Activated T-cell treated with anti-CD3 and anti-CD28 coated beads, Interleukin-2, amount 50 U/mL, for 72 hours (primary cell): ENCODE data around the gene C19orf33. TPM values are rescaled to one million over a fixed set of nuclear protein-coding genes. Genes with fewer than 3 reads are reported as not detected.

Experiments used
- ATAC-seq, 2 donors: fragments of 150-1000 bp; cut with Tn5 transposase; replicated peaks in 1 of 2; 2 replicates each; pipeline ENCODE4 v1.10.0; 2021; ENCODE audit warnings: moderate library complexity in 2 of 2, mild to moderate bottlenecking in 1 of 2
- DNase-seq, 2 donors: peaks; one replicate each; pipeline ENCODE4 v3.0.0; 2021 to 2022; ENCODE audit warnings: mixed read lengths in 1 of 2
- H3K27ac Mint-ChIP-seq: one replicate; pipeline ENCODE4 v1.8.0; 2022; ENCODE audit warnings: mild to moderate bottlenecking, moderate library complexity, mixed read lengths
- H3K27me3 Mint-ChIP-seq: one replicate; pipeline ENCODE4 v1.8.0; 2022; ENCODE audit warnings: low read depth, mixed read lengths
- H3K36me3 Mint-ChIP-seq, 2 donors: one replicate each; pipeline ENCODE4 v1.8.0; 2022; ENCODE audit warnings: mixed read lengths in 2 of 2, mild to moderate bottlenecking in 1 of 2; ENCODE audit not compliant: insufficient read depth in 2 of 2
- H3K4me1 Mint-ChIP-seq: one replicate; pipeline ENCODE4 v1.8.0; 2022; ENCODE audit warnings: low read depth, mixed read lengths
- H3K4me3 Mint-ChIP-seq, 2 donors: one replicate each; pipeline ENCODE4 v1.8.0; 2022; ENCODE audit warnings: mild to moderate bottlenecking in 2 of 2, mixed read lengths in 2 of 2, moderate library complexity in 2 of 2
- H3K9me3 Mint-ChIP-seq, 2 donors: one replicate each; pipeline ENCODE4 v1.8.0; 2022; ENCODE audit warnings: mixed read lengths in 2 of 2
- total RNA-seq, 2 donors: library from RNA; stranded (reverse); gene quantifications; one replicate each; pipeline ENCODE4 v1.2.3, GENCODE V29; 2022

Gene C19orf33
- total RNA-seq, 2 donors from 2014 or later = not detected

DNA sequence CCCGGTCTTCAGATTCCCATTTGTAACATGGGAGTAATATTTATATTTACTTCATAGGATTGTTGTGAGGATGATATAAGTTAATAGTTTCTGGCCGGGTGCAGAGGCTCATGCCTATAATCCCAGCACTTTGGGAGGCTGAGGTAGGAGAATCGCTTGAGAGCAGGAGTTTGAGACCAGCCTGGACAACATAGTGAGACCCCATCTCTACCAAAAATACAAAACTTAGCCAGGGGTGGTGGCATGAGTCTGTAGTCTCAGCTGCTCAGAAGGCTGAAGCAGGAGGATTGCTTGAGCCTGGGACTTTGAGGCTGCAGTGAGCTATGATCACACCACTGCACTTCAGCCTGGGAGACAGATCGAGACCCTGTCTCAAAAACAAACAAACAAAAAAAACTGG is 42.8 kb downstream of the C19orf33 start:
- Mint-ChIP-seq H3K27me3 (no peaks in the 10 kb centered on the region), H3K36me3 (no peaks in the 10 kb centered on the region), H3K4me1 (no peaks in the 10 kb centered on the region), H3K9me3 (no peaks in the 10 kb centered on the region), H3K27ac (no peak overlapping the region), H3K4me3 (no peak overlapping the region)
- no peak for ATAC-seq
- DNase-seq = no peak

DNA sequence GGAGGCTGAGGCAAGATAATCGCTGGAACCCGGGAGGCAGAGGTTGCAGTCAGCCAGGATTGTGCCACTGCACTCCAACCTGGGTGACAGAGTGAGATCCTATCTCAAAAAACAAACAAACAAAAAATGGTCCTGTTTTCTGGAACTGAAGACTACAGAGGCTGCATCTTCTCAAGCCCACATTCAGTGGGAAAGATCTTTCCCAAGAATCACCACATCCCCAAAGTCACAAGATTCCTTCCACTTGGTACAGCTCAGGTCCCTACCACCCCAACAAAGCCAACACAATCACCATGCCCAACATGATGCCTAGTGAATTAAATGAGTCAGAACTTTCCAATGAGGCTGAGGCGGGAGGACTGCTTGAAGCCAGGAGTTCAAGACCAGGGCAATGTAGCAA is 46.8 kb downstream of the C19orf33 start:
- Mint-ChIP-seq H3K4me3 (no peak overlapping the region), H3K27ac (no peak overlapping the region), H3K4me1 (no peaks in the 10 kb centered on the region), H3K27me3 (peaks cover 6% of the 10 kb centered on the region), H3K9me3 (no peaks in the 10 kb centered on the region), H3K36me3 (no peaks in the 10 kb centered on the region)
- DNase-seq (no peak), ATAC-seq (no peak)

DNA sequence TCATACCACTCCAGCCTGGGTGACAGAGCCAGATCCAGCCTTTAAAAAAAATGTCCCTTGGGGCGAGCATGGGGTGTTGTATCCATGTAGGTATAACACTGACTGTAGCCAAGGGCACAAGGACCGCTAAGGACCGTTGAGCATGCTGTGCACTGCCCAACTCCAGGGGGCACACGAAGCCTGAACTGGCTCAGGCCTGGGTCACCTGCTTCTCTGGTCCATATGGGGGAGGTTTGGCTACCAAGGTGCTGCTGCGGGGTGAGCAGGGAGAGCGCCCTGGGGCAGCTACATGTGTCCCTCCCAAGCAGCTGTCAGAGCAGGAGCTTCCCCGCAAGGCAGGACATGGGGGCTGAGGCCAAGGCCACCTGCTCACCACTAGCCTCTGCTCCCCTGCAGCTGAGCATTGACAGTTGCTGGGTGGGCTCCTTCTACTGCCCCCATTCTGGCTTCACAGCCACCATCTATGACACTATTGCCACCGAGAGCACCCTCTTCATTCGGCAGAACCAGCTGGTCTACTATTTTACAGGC is 47.9 kb downstream of the C19orf33 start:
- ATAC-seq (no peak), DNase-seq (no peak)
- no peak overlapping the region for H3K27ac Mint-ChIP-seq
- no peaks in the 10 kb centered on the region for H3K36me3 Mint-ChIP-seq
- H3K4me3 Mint-ChIP-seq = no peak overlapping the region
- H3K27me3 Mint-ChIP-seq = peaks cover 6% of the 10 kb centered on the region
- no peaks in the 10 kb centered on the region for H3K9me3 Mint-ChIP-seq
- H3K4me1 Mint-ChIP-seq = no peaks in the 10 kb centered on the region

DNA sequence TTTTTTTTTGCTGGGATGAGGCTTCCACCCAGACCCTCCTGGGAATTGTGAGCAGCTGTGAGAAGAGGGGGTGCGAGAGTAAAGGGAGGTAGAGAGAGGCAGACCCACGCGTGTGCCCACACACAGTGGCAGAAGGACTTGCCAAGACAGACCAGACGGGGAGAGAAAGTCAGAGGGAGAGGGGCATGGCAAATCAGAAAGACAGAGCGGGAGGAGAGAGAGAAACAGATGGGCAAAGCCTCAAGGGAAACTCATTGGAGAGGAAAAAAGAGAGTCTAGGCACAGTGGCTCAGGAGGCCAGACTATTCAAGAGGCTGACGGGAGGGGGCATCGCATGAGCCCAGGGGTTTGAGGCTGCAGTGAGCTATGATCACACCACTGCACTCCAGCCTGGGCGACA is 48.6 kb downstream of the C19orf33 start:
- Mint-ChIP-seq H3K36me3 (no peaks in the 10 kb centered on the region), H3K27ac (no peak overlapping the region), H3K4me3 (no peak overlapping the region), H3K4me1 (no peaks in the 10 kb centered on the region), H3K9me3 (no peaks in the 10 kb centered on the region), H3K27me3 (peaks cover 6% of the 10 kb centered on the region)
- ATAC-seq = no peak
- DNase-seq = no peak

Other genes starting within 250 kb of the C19orf33 start
- under 1 TPM; 0.65 to 0.99 TPM for gene DPF1, start 80.0 kb upstream of the C19orf33 start, total RNA-seq
- 1 to 10 TPM; 1.7 to 3.8 TPM for gene PPP1R14A, start 47.9 kb upstream of the C19orf33 start, total RNA-seq
- gene SPINT2, start 39.7 kb upstream of the C19orf33 start, total RNA-seq = 100 to 1,000 TPM in 1 of 2 donors, 10 to 100 TPM in 1; 89.1 to 115 TPM
- 10 to 100 TPM; 70.3 TPM for gene YIF1B, start 11.7 kb downstream of the C19orf33 start, total RNA-seq
- 10 to 100 TPM; 10.2 to 10.3 TPM for gene KCNK6, start 15.6 kb downstream of the C19orf33 start, total RNA-seq
- gene CATSPERG, start 31.6 kb downstream of the C19orf33 start, total RNA-seq = 1 to 10 TPM; 6.4 to 6.7 TPM
- gene PSMD8, start 70.3 kb downstream of the C19orf33 start, total RNA-seq = 100 to 1,000 TPM; 136 to 168 TPM
- gene GGN, start 83.8 kb downstream of the C19orf33 start, total RNA-seq = 1 to 10 TPM in 1 of 2 donors, under 1 TPM in 1; 0.43 to 1.4 TPM
- gene SPRED3, start 84.4 kb downstream of the C19orf33 start, total RNA-seq = 1 to 10 TPM; 1.7 to 4.2 TPM
- 10 to 100 TPM; 41.0 to 45.1 TPM for gene FAM98C, start 98.8 kb downstream of the C19orf33 start, total RNA-seq
- 10 to 100 TPM; 10.1 to 11.3 TPM for gene RASGRP4, start 122.0 kb downstream of the C19orf33 start, total RNA-seq
- gene RYR1, start 129.4 kb downstream of the C19orf33 start, total RNA-seq = 1 to 10 TPM; 3.3 to 5.3 TPM